Glomerular visceral epithelial cell (primary cell): ENCODE measurements around the gene ROCK2.

Experiments
- DNase-seq: peaks from one replicate; pipeline ENCODE4 v3.0.0-alpha.2; 2016; ENCODE audit errors: extremely low spot score

The ROCK2 gene

GRCh38 chr2:11367170-11367730 lies 22.8 kb upstream of the ROCK2 start:
- no peak for DNase-seq

DNA sequence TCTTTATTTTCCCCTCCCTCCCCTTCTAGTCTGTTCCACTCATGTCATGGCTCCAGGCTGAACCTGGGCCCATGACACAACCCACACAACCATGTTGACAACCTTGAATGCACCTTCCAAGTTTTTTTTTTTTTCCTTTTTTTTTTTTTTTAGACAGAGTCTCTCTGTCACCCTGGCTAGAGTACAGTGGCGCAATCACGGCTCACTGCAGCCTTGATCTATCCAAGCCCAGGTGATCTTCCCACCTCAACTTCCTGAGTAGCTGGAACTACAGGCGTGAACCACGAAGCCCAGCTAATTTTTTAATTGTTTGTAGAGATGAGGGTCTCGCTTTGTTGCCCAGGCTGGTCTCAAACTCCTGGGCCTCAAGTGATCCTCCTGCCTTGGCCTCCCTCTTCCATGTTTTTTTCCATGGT lies 21.9 kb upstream of the ROCK2 start:
- DNase-seq: no peak

DNA sequence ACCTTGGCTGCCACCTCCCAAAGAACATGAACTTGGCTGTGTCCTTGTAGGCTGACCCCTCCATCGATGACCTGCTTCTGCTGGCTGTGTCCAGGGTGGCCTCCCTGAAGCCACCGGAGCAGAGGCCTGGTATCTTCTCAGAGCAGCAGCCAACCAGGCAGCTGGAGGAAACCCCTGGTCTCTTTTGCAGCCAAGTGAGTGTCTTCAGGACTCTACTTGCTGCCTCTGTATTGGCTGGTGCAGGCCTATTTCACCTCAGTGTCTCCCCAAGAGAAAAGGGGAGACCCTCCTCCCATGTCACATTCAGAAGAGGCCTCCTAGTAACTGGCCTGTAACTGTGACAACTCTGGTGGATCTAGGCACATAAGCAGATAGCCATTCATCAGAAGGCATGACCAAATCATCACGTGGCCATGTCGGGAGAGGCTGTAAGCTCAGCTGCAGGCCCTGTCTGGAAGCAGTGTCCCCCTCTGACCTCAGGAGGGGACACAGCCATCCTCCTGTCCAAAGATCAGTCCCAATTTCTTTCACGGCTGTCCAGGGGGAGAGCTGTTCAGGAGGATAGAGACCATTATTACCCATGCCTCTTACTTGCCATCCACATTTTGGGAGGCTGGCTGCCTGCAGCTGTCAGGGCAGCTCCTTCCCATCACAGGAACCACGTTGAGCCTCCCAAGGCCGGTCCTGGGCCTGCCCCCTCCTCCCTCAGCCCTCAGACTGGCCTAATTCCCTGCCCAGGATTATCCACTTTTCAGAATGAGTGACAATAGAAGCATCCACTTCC lies 20.9 kb upstream of the ROCK2 start:
- DNase-seq: no peak

DNA sequence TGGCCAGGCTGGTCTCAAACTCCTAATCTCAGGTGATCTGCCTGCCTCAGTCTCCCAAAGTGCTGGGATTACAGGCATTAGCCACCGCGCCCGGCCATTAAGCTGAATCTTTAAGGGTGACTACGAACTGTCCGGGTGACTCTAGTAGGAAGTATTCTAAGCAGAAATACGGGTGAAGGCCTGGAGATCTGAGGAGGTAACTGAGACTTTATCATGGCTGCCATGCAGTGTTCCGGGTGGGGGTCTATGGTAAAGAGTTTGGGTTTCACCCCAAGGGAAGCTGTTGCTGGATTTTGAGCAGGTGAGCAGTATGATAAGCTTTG lies 20.1 kb upstream of the ROCK2 start:
- DNase-seq: no peak

DNA sequence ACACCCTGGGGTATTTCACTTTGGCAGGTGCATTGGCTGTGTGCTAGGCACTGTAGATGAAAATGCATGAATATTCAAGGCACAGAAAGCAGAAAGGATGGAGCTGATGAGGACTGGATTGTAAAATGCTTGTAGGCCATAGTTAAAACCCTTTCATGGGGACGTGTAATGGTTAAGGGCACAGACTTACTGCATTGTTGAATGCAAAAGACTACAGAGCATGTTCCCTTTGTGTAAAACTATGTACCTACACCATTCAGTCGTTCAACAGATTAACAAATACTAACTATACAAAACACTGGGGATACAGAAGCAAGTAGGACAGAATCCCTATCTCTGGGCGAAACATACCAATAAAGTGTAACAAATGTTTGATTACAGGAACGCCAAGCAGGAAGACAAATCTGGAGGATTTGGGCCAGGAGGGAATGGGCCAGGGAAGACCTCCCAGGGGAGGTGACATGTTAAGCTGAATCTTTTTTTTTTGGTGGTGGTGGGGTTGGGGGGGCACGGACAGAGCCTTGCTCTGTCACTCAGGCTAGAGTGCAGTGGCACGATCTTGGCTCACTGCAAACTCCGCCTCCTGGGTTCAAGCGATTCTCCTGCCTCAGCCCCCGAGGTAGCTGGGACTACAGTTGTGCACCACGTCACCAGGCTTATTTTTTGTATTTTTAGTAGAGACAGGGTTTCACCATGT lies 19.6 kb upstream of the ROCK2 start:
- no peak for DNase-seq

- no peak for DNase-seq
Observed at GRCh38 chr2:11359865-11360264, 15.4 kb upstream of the ROCK2 start.

- DNase-seq: no peak
Observed at GRCh38 chr2:11357428-11357972, 13.1 kb upstream of the ROCK2 start.

DNA sequence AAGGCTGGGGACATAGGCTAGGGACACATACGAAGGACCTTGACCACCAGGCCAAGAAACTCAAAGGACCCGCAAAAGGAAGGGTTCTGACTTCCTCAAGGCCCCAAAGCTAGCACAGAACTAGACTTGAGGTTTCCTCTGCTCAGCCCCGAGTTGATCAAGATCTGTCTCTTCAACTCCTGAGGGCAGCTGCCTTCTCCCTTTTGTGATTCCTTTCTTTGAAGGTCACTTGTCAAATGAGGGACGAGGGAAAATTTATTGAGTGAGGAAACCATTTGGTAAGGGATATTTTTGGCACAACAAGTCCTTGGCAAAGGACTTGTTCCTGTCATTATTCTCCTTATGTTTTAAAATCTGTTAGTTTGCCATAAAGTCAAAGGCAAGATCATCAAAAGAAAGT lies 12.3 kb upstream of the ROCK2 start:
- no peak for DNase-seq

GRCh38 chr2:11355194-11356053 lies 11.0 kb upstream of the ROCK2 start:
- no peak for DNase-seq

DNA sequence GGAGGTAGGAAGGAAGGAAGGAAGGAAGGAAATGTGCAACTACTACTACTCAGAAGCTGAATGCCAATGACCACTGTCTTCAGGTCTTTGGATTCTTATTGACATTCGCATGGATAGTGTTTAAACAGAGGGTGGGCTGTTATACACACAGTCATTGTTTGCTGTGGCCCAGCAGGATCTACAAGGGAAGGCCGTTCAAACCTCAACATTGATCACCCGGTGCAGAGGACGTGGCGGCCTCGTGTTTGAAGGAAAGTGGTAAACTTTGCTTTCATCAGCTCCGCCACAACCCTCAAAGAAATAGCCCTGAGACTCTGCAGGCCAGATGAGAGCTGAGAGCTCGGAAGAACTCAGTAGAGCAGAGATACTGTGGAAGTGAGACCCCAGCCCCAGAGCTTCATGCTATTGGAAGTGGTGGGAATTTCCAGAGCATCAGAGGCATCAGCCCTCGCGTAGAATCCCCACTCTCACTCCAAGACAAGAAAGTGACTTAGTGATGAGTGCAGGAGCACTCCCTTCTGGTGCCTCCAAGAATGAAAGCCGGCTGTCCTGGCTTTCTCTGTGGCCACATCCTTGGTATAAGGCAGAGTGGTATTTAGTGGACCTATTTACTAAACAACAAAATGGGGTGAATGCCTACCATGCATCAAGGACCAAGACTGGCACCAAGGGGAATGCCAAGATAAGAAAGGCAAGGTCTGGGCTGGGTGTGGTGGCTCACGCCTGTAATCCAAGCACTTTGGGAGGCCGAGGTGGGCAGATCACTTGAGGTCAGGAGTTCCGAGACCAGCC lies 10.1 kb upstream of the ROCK2 start:
- no peak for DNase-seq

DNA sequence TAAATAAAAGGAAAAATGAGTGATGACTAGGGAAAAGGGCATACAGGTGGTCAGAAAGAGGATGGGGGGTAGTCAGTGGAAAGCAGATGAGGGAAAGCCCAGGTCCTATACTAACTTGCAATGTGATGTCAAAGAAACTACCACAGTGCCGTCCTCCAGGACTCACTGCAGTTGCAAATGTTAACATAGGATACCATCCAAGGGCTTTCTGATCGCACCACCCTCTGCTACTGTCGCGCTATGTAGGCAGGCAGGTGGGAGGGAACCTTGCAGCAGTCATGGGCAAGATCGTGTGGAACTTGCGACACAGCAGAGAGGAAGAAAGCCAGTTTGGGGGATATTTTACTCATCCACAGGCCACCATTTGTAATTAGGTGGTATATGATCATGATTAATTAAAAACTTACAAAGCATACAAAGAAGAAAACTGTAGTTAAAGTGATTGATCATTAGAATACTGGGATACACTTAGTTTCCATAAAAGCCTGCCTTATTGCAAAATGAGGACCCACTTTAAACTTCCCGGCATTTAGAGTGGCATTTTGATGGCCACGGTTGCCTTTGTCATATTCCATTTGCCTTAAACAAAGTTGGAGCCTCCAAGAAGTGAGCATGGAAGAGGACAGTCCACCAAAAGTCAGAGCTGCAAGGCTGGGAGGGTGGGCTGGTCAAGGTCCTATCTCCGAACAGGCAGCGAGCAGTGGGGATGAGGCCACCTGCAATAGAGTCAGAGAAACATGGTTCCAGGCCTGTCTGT lies 8.5 kb upstream of the ROCK2 start:
- DNase-seq: no peak

DNA sequence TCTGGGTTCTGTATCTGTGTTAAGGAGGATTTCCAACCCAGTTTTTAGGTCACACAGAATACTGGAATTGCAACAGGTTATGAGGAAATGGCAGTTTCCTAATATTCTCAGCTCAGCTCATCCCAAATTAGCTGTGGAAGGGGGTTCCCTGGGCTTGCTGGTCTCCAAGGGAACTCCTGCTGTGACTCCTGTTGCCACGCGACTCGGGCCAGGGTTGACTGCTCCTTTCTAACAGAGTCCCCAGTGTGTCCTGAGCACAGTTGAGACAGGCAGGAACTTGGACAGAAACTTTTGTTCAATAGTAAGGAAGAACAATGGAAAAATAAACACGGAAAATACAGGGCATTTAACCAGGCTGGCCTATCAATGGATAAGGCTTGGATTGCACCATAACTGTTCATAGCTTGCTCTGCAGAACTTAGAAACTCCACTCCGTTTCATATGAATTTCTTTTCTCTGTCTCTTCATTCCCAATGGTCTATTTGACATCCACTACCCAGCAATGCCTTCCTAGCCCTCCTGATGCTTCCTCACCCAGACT lies 3.8 kb upstream of the ROCK2 start:
- no peak for DNase-seq

- no peak for DNase-seq
Observed at GRCh38 chr2:11347403-11347959, 3.0 kb upstream of the ROCK2 start.

DNA sequence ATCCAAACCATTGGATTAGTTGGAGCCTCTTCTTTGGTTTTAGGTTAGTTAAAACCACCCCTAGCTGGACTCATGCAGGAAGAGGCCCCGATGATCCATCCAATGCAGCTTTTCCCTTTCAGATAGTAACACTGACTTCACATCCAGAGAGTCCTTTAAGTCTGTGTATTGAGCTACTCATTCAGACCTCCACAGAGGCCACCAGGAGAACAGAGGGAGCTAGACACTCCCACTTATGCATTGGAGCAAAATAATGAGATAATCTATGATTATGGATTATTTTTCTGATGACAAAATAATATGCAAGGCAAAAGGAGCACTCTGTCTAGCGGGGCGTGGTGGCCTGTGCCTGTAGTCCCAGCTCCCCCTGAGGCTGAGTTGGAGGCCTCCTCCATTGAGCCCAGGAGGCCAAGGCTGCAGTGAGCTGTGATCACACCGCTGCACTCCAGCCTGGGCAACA lies 1.6 kb upstream of the ROCK2 start:
- no peak for DNase-seq

- DNase-seq: no peak
Observed at GRCh38 chr2:11344956-11345677, 681 bp upstream of the ROCK2 start.

DNA sequence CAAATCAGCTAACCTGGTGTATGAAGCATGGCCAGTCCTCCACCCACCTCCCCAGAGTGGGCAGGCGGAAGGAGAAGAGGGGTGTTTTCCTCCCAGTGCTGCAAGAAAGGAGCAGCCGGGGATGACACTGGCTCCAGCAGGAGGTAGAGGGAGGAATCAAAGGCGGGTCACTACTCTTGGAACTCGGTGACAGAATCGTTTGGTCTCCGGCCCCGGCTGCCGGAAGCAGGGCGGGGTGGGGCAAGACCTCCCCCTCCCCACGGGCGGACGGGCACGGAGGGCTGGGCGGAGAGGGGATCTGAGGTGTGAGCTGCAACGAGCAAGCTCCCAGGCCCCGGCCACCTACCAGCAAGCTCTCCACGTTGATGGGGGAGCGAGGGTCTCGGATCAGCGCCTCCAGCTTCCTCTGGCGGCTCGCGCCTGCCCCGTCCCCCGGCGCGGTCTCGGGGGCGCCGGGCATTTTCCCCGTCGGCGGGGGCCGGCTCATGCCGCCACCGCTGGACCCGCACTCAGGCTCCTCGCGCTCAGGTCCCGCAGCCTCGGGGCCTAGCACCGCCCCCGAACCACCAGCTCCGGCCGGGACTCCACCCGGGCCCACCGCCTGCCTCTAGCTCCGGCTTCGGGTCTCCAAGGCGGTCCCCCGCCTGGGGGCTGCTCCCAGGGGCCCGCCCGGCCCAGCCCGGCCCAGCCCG lies 640 bp downstream of the ROCK2 start:
- DNase-seq: peak; percentile 43

GRCh38 chr2:11343368-11343649 lies 1.1 kb downstream of the ROCK2 start:
- DNase-seq: no peak

GRCh38 chr2:11342551-11343367 lies 1.7 kb downstream of the ROCK2 start:
- peak; percentile 58 for DNase-seq
